KMS-11 (cell line): ENCODE measurements around the gene KLHL25.

Source experiments
- H2AFZ ChIP-seq: fragments of 200-600 bp; sonication (generic); 2 replicates; pipeline ENCODE4 v1.6.1; 2016; ENCODE audit warnings: antibody characterized with exemption, mixed run types, low read depth
- H3K27ac ChIP-seq: fragments of 200-600 bp; sonication (generic); 2 replicates; pipeline ENCODE4 v1.6.1; 2016; ENCODE audit warnings: mild to moderate bottlenecking, mixed run types
- H3K27me3 ChIP-seq: fragments of 200-600 bp; sonication (generic); 2 replicates; pipeline ENCODE4 v1.6.1; 2017; ENCODE audit warnings: mild to moderate bottlenecking, low read depth, mixed run types, moderate library complexity; ENCODE audit not compliant: insufficient read depth
- H3K36me3 ChIP-seq: fragments of 200-600 bp; sonication (generic); 2 replicates; pipeline ENCODE4 v1.6.1; 2017; ENCODE audit warnings: mild to moderate bottlenecking, mixed run types; ENCODE audit not compliant: insufficient read depth
- H3K4me1 ChIP-seq: fragments of 200-600 bp; sonication (generic); 2 replicates; pipeline ENCODE4 v1.6.1; 2016; ENCODE audit warnings: mild to moderate bottlenecking, low read depth, mixed run types; ENCODE audit not compliant: poor library complexity, severe bottlenecking
- H3K4me2 ChIP-seq: fragments of 200-600 bp; sonication (generic); 2 replicates; pipeline ENCODE4 v1.7.0; 2016; ENCODE audit warnings: mild to moderate bottlenecking, mixed run types
- H3K4me3 ChIP-seq: fragments of 200-600 bp; sonication (generic); IDR thresholded peaks from 2 replicates; pipeline ENCODE4 v1.6.1; 2017; ENCODE audit warnings: low read depth, low read length, mixed read lengths; ENCODE audit not compliant: insufficient read depth
- H3K79me2 ChIP-seq: fragments of 200-600 bp; sonication (generic); 2 replicates; pipeline ENCODE4 v1.6.1; 2016; ENCODE audit warnings: low read depth, mixed run types; ENCODE audit not compliant: insufficient read depth
- H3K9ac ChIP-seq: fragments of 200-600 bp; sonication (generic); 2 replicates; pipeline ENCODE4 v1.6.1; 2016; ENCODE audit warnings: mild to moderate bottlenecking, mixed run types
- H4K20me1 ChIP-seq: fragments of 200-600 bp; sonication (generic); 2 replicates; pipeline ENCODE4 v1.6.1; 2016; ENCODE audit warnings: mild to moderate bottlenecking, mixed run types; ENCODE audit not compliant: insufficient read depth
- CTCF ChIP-seq: fragments of 200-600 bp; sonication (generic); conservative IDR thresholded peaks from 2 replicates; pipeline ENCODE4 v1.6.1; 2017; ENCODE audit warnings: low read depth, mild to moderate bottlenecking, antibody characterized with exemption, low read length, moderate library complexity, mixed read lengths

KLHL25 gene

DNA sequence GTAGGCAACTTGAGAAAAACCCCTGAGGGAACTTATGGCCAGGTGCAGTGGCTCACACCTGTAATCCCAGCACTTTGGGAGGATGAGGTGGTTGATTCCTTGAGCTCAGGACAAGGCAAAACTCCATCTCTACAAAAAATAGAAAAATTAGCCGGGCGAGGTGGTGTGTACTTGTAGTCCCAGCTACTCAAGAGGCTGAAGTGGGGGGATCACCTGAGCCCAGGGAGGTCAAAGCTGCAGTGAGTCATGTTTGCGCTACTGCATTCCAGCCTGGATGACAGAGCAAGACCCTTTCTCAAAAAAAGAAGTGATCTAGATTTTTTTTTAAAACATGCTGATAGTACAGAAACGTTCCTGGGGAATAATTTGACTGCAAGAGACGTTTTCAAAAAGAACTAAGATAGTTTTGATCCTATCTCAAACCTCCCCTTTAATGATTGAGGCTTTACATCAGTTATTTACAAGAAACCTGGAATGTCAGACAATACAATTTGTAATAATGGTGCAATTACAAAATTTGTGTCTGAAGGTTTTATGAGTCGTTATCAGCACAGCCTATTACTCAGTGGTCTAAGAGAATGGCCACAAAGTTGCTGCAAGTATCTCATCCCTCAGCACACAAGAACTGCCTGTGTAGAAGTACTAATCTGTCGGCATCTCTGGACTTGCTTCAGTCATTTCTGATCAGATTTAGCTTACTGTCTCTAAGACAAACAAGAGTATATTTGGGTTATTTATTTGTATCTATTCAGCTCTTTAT lies 32.2 kb upstream of the KLHL25 start:
- Histone ChIP-seq H3K4me3 (no peak overlapping the region), H3K27ac (no peak overlapping the region), H3K27me3 (no peaks in the 10 kb centered on the region), H4K20me1 (no peaks in the 10 kb centered on the region), H3K79me2 (no peaks in the 10 kb centered on the region), H3K36me3 (no peaks in the 10 kb centered on the region), H3K4me2 (no peak overlapping the region), H2AFZ (no peak overlapping the region), H3K9ac (no peak overlapping the region), H3K4me1 (no peaks in the 10 kb centered on the region)
- TF ChIP-seq CTCF: no peak

DNA sequence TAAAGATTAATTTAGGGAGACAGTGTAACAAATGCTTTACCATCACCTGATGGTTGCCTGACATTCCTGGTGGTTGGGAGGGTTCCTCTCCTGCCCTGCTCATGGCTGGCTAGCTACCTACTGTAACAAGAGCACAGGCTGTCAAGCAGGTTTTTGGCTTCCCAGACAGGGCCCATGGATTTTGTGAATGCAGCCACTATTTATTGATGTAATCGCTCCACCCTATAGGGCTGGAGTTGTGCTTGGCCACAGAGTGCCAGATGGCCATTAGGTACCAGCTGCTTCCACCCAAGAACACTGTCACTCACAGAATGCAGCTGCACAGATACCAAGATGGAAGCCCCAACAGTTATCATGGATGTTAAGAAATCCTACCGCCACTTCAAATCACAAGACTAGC lies 31.0 kb upstream of the KLHL25 start:
- Histone ChIP-seq H3K36me3 (no peaks in the 10 kb centered on the region), H2AFZ (no peak overlapping the region), H3K4me1 (no peaks in the 10 kb centered on the region), H4K20me1 (no peaks in the 10 kb centered on the region), H3K4me2 (no peak overlapping the region), H3K79me2 (no peaks in the 10 kb centered on the region), H3K4me3 (no peak overlapping the region), H3K27ac (no peak overlapping the region), H3K27me3 (no peaks in the 10 kb centered on the region), H3K9ac (no peak overlapping the region)
- TF ChIP-seq CTCF: no peak

DNA sequence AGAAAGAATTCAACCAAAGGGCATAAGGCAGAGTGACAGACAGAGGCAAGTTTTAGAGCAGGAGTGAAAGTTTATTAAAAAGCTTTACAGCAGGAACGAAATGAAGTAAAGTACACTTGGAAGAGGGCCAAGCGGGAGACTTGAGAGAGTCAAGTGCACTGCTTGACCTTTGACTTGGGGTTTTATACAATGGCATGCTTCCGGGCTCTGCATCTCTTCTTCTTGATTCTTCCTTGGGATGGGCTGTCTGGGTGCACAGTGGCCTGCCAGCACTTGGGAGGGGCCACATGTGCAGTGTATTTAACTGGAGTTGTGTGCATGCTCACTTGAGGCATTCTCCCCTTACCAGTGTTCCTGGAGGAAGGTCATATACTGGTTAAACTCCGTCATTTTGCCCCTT lies 30.4 kb upstream of the KLHL25 start:
- Histone ChIP-seq H4K20me1 (no peaks in the 10 kb centered on the region), H3K4me1 (no peaks in the 10 kb centered on the region), H3K4me2 (no peak overlapping the region), H3K9ac (no peak overlapping the region), H3K27me3 (no peaks in the 10 kb centered on the region), H3K4me3 (no peak overlapping the region), H3K79me2 (no peaks in the 10 kb centered on the region), H3K36me3 (no peaks in the 10 kb centered on the region), H3K27ac (no peak overlapping the region), H2AFZ (no peak overlapping the region)
- no peak for TF ChIP-seq CTCF

DNA sequence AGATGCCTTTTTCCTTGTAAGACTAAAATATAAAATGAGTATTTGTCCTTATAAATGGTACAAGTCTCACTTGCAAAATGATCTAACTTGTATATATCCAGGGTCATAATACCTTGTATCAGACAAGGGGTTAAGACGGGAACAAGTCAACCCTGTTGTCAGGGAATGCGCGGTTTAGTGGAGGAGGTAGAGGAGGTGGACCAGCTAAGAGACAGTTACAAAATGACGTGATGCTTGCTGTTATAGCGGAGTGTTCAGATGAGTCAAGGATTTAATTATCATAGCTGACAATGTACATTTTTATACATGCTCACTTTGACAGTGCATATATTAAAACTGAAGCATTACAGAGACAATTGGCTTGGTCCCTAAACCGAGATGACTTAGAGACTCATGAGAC lies 26.8 kb upstream of the KLHL25 start:
- Histone ChIP-seq H3K79me2 (no peaks in the 10 kb centered on the region), H3K4me1 (no peaks in the 10 kb centered on the region), H3K4me3 (no peak overlapping the region), H2AFZ (no peak overlapping the region), H4K20me1 (no peaks in the 10 kb centered on the region), H3K36me3 (no peaks in the 10 kb centered on the region), H3K9ac (no peak overlapping the region), H3K27me3 (no peaks in the 10 kb centered on the region), H3K4me2 (no peak overlapping the region), H3K27ac (no peak overlapping the region)
- no peak for TF ChIP-seq CTCF
